Head of caudate nucleus (tissue), 42 donors: Measurements from ENCODE around the gene THTPA.
A peak's percentile ranks its signal among the peaks of the same experiment; 100 is the strongest.
"Not testable (repeated sequence)": the region's sequence is repeated elsewhere in the genome, so short reads cannot be mapped to it uniquely, and the experiment has no call there.

Experiments used
- DNase-seq, 42 donors: peaks; one replicate each; pipeline versions ENCODE4 v3.0.0 to v3.0.0-alpha.2; 2020 to 2021; ENCODE audit warnings: mixed read lengths in 7 of 42
- intact Hi-C: fragments of 100-400 bp; cut with DNase I; formaldehyde crosslinking; loops from one replicate; pipeline ENCODE4 v1.15.0; 2022

Gene THTPA

GRCh38 chr14:23572524-23572828 is 16.4 kb downstream of the THTPA start:
- peak in 3 of 42 donors; percentile 16 to 33 (median 24) for DNase-seq
- intact Hi-C loops: no loop called here

DNA sequence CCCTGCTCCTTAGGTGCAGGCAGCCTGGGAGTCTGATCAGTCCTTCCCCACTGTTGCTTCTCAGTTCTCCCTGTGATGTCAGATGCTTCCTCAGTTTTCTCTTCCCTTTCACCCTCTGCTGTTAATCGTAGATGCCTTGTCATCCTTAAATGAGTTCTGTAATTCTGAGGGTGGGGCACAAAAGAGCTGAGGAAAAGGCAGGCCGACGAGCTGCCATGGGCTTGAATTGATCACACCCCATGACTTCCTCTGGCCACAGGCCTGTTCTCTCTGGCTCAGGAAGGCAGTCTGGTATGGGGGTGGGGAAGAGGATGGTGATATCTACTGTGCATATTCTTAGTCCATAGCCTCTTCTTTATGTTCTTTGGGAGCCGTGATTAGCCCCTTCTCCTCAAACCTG is 16.8 kb downstream of the THTPA start:
- intact Hi-C loops: no loop called here
- DNase-seq: peak in 8 of 42 donors; percentile 13 to 56 (median 33)

DNA sequence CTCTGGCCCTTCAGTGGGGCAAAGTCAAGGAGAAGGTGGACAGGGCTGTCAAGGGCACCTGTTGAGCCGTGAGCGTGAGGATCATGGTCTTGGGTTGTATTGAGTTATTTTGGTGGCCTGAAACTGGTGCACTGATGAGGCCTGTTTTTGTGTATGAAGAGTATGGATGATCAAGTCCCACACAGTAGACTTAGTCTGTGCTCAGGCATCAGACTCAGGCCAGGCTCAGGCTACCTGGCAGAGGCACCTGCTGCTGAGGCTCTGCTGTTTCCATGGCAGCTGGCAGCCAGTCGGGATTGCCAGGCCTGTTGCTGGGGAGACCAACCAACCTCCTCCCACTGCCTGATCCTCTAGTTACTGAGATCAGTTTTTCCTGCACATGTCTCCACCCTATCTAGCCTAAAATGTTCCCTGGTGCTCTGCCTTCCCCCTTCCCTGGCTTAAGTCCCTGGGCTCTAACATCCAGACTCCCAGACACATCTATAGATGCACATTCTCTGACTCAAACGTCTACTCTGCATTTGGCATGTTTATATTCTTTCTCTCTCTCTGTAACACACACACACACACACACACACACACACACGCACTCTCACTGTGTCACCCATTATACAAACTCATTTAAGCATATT is 17.4 kb downstream of the THTPA start:
- DNase-seq: peak in 34 of 42 donors; percentile 42 to 92 (median 72)
- intact Hi-C loops: no loop called here

GRCh38 chr14:23577004-23577681 is 21.1 kb downstream of the THTPA start:
- peak in 6 of 42 donors; percentile 26 to 55 (median 42) for DNase-seq
- intact Hi-C loops: no loop called here

DNA sequence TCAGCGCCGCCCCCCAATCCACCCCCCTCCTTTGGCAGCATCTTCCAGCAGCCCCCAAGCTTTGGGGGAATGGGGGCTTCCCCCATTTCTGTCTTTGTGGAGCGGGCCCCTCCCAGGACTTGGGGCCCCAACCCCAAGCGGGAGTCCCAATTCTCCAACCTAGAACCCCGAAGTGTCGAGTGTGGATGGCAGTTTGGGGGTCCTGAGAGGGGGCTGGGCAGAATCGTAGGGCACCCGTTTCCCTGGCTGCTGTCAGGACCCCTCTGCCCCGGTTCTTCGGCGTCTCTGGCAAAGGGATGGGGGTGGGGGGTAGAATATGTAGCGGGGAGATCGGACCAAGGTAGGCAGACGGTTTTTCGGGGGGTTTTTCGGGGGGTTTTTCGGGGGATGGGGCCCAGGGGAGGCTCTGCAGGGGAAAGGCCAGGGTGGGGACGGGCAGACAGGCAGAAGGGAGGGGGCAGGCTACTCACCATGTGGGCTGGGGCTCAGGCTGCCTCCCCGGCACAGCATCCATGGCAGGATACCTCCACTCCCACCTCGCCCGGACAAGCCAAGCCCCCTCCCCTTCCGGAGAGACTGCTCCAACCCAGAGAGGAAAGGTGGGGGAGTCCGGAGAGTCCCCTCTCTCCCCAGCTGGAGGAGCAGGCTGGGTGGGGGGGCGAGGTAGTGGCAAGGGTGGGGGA is 21.8 kb downstream of the THTPA start:
- intact Hi-C loops: no loop called here
- peak in 6 of 42 donors; percentile 23 to 57 (median 40) for DNase-seq

DNA sequence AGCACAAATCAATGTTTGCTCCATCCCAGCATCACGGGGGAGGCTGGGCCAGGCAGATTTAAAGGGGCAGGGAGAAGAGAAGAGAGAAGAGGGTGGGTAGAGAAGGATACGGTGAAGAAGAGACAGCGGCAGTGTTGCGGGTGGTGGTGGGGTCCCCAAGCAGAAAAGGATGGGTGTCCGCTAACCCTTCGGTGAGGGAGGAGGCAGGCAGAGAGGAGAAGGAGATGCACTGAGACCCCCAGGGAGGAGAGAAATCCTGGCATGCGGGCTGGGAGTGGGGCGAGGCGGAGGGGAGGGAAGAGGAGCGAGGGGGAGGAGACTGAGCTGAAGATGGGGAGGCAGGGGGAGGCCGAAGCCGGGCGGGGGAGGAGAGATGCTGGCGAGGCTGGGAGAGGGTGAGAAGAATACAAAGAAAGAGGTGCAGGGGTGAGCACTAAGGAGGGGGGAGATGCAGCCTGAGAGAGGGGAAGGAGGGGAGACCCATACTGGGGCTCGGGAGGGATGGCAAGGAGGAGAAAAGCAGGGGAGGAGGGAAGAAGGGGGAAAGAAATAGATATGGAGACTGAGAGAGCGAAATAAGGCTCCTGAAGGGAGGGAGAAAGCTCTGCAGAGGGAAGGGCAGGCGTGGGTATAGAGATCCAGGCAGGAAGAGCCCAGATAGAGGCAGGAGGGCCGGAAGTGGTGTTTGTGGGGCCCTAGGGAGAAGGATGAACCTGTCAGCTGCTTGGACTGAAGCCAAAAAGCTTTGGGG is 22.7 kb downstream of the THTPA start, which contains the start of gene JPH4:
JPH4 (minus strand) TSS at position 231 of the 751 bp plus-strand sequence. CDS start 1,337 bp downstream, outside the sequence.
- intact Hi-C loops: no loop called here
- DNase-seq: peak in 41 of 42 donors; percentile 35 to 94 (median 79)

GRCh38 chr14:23579311-23579630 is 23.2 kb downstream of the THTPA start:
- intact Hi-C loops: no loop called here
- peak in 1 of 42 donors; percentile 34 for DNase-seq

GRCh38 chr14:23579739-23580138 is 23.7 kb downstream of the THTPA start:
- DNase-seq: peak in 3 of 42 donors; percentile 2 to 6 (median 3)
- intact Hi-C loops: no loop called here

- DNase-seq: peak in 2 of 42 donors; percentile 10 to 22
- intact Hi-C loops: no loop called here
These were observed 24.3 kb downstream of the THTPA start for GRCh38 chr14:23580152-23580926.

GRCh38 chr14:23580948-23581281 is 24.8 kb downstream of the THTPA start:
- intact Hi-C loops: no loop called here
- DNase-seq: peak in 1 of 42 donors; percentile 25

DNA sequence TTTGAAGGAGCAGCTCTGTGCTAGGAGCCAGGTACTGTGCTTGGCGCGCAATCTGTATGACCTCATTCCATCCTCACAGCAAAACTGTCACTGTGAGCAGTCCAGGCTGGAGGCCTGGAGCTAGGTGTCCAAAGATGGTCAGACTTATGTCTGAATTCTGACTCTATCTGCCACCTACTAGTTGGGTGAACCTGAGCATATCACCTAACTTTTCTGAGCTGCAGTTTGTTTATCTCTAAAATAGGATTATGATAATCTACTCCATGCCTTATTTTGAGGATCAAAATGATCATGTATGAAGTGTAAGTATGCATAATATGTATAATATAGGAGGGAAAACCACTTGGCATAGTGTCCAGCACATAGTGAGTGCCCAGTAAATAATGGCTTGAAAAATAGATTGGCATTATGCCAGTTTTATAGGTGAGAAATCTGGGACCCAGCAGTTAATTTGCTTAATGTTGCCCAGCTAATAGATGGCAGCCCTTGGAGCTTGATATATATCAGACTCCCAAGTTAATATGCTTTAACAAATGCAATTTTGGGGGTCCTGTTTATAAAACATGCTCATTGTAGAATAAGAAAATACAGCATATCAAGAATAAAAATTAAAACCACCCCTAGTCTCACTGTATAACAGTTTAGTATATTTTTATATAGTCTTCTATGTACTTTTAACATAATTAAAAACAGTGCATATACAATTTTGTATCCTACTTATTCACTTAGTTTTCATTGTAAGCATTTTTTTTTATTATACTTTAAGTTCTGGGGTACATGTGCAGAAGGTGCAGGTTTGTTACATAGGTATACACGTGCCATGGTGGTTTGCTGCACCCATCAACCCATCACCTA is 27.1 kb downstream of the THTPA start:
- intact Hi-C loops: no loop called here
- DNase-seq: peak in 2 of 42 donors; percentile 1

DNA sequence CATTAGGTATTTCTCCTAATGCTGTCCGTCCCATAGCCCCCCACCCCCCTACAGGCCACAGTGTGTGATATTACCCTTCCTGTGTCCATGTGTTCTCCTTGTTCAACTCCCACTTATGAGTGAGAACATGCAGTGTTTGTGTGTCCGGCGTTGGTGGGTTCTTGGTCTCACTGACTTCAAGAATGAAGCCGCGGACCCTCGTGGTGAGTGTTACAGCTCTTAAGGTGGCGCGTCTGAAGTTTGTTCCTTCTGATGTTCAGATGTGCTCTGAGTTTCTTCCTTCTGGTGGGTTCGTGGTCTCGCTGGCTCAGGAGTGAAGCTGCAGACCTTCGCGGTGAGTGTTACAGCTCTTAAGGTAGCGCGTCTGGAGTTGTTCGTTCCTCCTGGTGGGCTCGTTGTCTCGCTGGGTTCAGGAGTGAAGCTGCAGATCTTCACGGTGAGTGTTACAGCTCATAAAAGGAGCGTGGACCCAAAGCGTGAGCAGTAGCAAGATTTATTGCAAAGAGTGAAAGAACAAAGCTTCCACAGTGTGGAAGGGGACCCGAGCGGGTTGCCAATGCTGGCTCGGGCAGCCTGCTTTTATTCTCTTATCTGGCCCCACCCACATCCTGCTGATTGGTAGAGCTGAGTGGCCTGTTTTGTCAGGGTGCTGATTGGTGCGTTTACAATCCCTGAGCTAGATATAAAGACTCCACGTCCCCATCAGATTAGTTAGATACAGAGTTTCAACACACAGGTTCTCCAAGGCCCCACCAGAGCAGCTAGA is 27.9 kb downstream of the THTPA start:
- DNase-seq: peak in 2 of 42 donors; percentile 1
- intact Hi-C loops: not testable (repeated sequence)

- intact Hi-C loops: not testable (repeated sequence)
These were observed 28.6 kb downstream of the THTPA start for GRCh38 chr14:23584527-23585203.

GRCh38 chr14:23588884-23589598 is 33.0 kb downstream of the THTPA start:
- peak; percentile 76 to 94 (median 87) for DNase-seq

More at GRCh38 chr14:23584527-23585203, 28.6 kb downstream of the THTPA start:
- DNase-seq: peak in 1 of 42 donors; percentile 9

DNA sequence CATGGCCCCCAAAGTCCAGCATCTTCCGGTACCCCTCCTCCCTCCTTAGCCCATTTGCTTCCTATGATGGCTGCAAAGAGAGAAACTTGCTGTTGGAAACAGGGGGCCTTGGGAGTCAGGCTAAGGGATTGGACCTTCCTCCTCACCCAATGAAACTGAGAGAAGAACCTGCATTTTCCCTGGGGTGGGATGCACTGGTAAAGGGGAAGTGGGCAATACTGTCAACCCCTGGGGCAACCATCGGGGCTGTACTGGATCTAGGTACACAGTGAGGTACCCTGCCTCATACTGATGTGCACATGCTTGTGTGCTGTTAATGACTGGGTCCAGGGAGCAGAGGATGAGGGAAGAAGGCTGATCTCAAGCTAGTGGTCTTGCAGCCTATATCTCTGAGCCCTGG is 33.5 kb downstream of the THTPA start:
- intact Hi-C loops: no loop called here
- DNase-seq: peak in 2 of 42 donors; percentile 9 to 30

More at GRCh38 chr14:23588884-23589598, 33.0 kb downstream of the THTPA start:
- intact Hi-C loops: no loop called here

- DNase-seq: peak in 1 of 42 donors; percentile 8
- intact Hi-C loops: no loop called here
These were observed 34.1 kb downstream of the THTPA start for GRCh38 chr14:23590198-23590597.
